ENCODE results near the gene SON.

SON gene

GRCh38 chr21:33559813-33560212, 17.0 kb downstream of the SON start:
- no peak overlapping the region for H3K4me3 ChIP-seq (ENCODE audit: low read depth, low read length)
- TF ChIP-seq, protein P1, sequence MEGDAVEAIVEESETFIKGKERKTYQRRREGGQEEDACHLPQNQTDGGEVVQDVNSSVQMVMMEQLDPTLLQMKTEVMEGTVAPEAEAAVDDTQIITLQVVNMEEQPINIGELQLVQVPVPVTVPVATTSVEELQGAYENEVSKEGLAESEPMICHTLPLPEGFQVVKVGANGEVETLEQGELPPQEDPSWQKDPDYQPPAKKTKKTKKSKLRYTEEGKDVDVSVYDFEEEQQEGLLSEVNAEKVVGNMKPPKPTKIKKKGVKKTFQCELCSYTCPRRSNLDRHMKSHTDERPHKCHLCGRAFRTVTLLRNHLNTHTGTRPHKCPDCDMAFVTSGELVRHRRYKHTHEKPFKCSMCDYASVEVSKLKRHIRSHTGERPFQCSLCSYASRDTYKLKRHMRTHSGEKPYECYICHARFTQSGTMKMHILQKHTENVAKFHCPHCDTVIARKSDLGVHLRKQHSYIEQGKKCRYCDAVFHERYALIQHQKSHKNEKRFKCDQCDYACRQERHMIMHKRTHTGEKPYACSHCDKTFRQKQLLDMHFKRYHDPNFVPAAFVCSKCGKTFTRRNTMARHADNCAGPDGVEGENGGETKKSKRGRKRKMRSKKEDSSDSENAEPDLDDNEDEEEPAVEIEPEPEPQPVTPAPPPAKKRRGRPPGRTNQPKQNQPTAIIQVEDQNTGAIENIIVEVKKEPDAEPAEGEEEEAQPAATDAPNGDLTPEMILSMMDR (IDR thresholded peaks at IDR 0.05; ENCODE audit: insufficient read depth, low read depth, low read length, missing control alignments): no peak
- no peak for DNase-seq (ENCODE audit: low read depth)

- no peak for DNase-seq (ENCODE audit: low read depth)
These were observed 18.1 kb downstream of the SON start for GRCh38 chr21:33560965-33561364.

DNA sequence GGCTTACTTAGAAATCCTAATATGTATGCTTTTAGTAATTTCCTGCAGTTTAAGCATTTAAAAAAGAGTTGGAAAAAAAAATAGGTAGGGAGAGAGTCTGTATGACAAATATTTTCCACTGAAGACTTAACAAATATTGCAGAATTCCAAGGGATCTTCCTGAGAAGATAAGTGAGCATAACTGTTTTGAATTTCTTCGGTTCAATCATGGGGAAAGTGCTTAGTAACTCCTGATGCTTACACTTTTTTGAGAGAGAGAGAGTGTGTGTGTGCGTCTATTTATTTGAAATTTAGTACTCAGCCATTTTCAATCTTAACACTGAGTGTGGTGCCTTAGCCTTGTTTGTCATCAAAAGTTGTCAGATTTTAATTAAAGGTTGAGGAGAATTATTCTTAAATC, 18.5 kb downstream of the SON start:
- TF ChIP-seq, protein P1 (IDR thresholded peaks at IDR 0.05; ENCODE audit: insufficient read depth, low read depth, low read length, missing control alignments): no peak
- no peak for DNase-seq (ENCODE audit: low read depth)
- no peak overlapping the region for H3K4me3 ChIP-seq (ENCODE audit: low read depth, low read length)

More at GRCh38 chr21:33560965-33561364, 18.1 kb downstream of the SON start:
- TF ChIP-seq, protein P1 (IDR thresholded peaks at IDR 0.05; ENCODE audit: insufficient read depth, low read depth, low read length, missing control alignments): no peak
- no peak overlapping the region for H3K4me3 ChIP-seq (ENCODE audit: low read depth, low read length)

DNA sequence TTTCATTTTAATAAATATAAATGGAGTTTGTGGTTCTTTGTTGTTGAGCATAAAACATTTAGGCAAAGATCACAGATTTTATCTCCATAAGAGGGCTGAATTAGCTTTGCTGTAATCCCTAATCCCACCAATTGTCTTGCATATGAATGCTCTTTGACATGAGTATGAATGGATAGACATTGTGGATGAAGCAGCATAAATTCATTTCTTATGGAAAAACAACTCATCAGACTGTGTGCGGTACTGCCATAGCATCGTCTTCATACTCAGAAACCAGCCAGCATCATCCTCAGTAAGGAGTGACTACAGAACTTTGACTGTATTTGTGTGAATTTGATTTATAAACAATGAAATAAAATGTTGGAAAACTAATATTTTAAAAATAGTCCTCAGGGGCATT, 19.6 kb downstream of the SON start:
- DNase-seq (ENCODE audit: low read depth): no peak
- H3K4me3 ChIP-seq (ENCODE audit: low read depth, low read length): no peak overlapping the region
- TF ChIP-seq, protein P1 (IDR thresholded peaks at IDR 0.05; ENCODE audit: insufficient read depth, low read depth, low read length, missing control alignments): no peak

GRCh38 chr21:33566514-33566913, 23.7 kb downstream of the SON start:
- no peak overlapping the region for H3K4me3 ChIP-seq (ENCODE audit: low read depth, low read length)
- TF ChIP-seq, protein P1 (IDR thresholded peaks at IDR 0.05; ENCODE audit: insufficient read depth, low read depth, low read length, missing control alignments): no peak
- no peak for DNase-seq (ENCODE audit: low read depth)

- DNase-seq (ENCODE audit: low read depth): no peak
- H3K4me3 ChIP-seq (ENCODE audit: low read depth, low read length): no peak overlapping the region
- TF ChIP-seq, protein P1 (IDR thresholded peaks at IDR 0.05; ENCODE audit: insufficient read depth, low read depth, low read length, missing control alignments): no peak
These were observed 25.1 kb downstream of the SON start for GRCh38 chr21:33567914-33568313.

DNA sequence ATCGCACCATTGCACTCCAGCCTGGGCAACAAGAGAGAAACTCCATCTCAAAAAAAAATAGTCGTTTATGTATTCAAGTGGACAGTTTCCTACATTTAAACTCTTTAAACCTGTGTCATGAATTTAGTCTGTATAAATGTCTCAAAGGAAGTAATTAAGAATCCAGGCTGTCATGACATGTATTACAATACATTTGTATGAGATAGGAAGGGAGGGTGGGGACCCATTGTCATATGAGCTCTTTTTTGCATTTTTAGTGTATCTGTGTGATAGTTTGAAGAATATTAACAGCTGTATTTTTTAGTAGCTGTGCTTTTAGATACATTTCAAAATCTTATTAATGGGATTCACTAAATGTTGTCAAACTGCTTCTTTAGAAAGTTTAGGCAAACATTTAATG, 25.6 kb downstream of the SON start:
- no peak overlapping the region for H3K4me3 ChIP-seq (ENCODE audit: low read depth, low read length)
- TF ChIP-seq, protein P1 (IDR thresholded peaks at IDR 0.05; ENCODE audit: insufficient read depth, low read depth, low read length, missing control alignments): no peak
- no peak for DNase-seq (ENCODE audit: low read depth)

All from GM12865 (cell line).